ENCODE data around the gene MFSD6L. TPM values are rescaled to one million over a fixed set of nuclear protein-coding genes. Genes with fewer than 3 reads are reported as not detected.

Gene MFSD6L
- total and polyA plus RNA-seq, 7 donors, result not detected

DNA sequence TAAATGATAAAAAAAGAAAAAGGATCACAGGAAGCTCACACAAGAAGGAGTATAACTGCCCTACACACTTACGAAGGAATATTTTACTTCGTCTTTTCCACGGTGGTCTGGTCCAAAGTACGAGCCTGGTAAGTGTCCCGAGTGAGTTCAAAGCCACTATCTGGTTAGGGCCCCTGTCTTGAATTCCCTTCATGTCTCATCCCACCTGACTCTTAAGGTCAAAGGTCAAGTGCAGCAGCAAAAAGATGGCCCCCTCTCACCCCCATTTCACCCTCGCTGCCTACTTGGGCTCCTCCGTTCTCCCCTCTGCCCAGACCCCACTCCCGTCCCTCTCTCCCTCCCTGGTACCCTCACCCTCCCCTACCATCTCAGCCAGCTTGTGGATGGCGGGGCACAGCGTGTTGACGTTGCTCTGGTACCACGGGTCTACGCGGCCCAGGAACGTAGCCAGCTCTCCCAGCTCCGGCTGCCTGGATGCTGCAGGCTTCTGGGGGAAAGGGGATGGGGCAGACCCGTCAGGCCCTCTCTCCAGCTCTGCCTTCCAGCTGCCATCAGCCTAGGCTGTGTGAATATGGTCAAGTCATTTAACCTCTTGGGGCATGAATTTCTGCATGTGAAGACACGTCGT, 27.8 kb upstream of the MFSD6L start:
- 64 to 74% (median 67%) methylated on average over 19 of the region's 19 CpGs for WGBS, 3 donors
- intact Hi-C loops (cut with DNase I), result no loop called here

DNA sequence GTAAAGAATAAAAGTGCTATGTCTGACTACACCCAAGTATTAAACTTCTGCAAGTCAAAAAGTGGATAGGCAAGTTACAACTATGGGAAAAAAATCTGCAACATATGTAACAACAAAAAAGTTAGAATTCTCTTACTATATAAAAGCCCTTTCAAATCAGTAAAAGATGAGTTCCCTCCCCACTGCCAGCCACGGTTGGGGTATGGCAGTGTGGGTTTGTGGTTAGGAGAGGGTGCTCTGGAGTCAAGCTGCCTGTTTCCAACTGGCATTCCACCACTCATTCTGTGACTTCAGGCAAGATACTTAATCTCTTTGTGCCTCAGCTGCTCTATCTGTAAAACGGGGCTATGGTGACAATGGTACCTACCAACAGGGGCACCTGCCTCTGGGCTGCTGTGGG, 26.6 kb upstream of the MFSD6L start:
- no peak overlapping the region for H3K4me3 ChIP-seq
- intact Hi-C loops (cut with DNase I), result no loop called here
- H3K36me3 ChIP-seq (ENCODE audit: insufficient read depth in 1 of 2, low read depth in 1 of 2), result no peaks in the 10 kb centered on the region
- TF ChIP-seq, protein P1, sequence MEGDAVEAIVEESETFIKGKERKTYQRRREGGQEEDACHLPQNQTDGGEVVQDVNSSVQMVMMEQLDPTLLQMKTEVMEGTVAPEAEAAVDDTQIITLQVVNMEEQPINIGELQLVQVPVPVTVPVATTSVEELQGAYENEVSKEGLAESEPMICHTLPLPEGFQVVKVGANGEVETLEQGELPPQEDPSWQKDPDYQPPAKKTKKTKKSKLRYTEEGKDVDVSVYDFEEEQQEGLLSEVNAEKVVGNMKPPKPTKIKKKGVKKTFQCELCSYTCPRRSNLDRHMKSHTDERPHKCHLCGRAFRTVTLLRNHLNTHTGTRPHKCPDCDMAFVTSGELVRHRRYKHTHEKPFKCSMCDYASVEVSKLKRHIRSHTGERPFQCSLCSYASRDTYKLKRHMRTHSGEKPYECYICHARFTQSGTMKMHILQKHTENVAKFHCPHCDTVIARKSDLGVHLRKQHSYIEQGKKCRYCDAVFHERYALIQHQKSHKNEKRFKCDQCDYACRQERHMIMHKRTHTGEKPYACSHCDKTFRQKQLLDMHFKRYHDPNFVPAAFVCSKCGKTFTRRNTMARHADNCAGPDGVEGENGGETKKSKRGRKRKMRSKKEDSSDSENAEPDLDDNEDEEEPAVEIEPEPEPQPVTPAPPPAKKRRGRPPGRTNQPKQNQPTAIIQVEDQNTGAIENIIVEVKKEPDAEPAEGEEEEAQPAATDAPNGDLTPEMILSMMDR (IDR thresholded peaks at IDR 0.05), result no peak
- H3K27me3 ChIP-seq (ENCODE audit: insufficient read depth in 3 of 3, low read length in 2 of 3), result peaks cover 0 to 2% (median 0%) of the 10 kb centered on the region in 3 donors
- ATAC-seq, result no peak
- no peak overlapping the region for H3K27ac ChIP-seq
- H3K9me3 ChIP-seq, result peaks cover 8% of the 10 kb centered on the region
- 65 to 77% (median 67%) methylated on average over 2 of the region's 2 CpGs for WGBS, 3 donors
- no peak for DNase-seq
- H3K4me1 ChIP-seq, result no peaks in the 10 kb centered on the region

More for the DNA sequence above, 27.8 kb upstream of the MFSD6L start:
- no peak overlapping the region for H3K27ac ChIP-seq
- peaks cover 0 to 2% (median 0%) of the 10 kb centered on the region in 3 donors for H3K27me3 ChIP-seq (ENCODE audit: insufficient read depth in 3 of 3, low read length in 2 of 3)
- TF ChIP-seq, protein P1 (IDR thresholded peaks at IDR 0.05), result no peak
- no peaks in the 10 kb centered on the region for H3K4me1 ChIP-seq
- no peak for ATAC-seq
- no peak overlapping the region for H3K4me3 ChIP-seq
- peaks cover 8% of the 10 kb centered on the region for H3K9me3 ChIP-seq
- no peaks in the 10 kb centered on the region for H3K36me3 ChIP-seq (ENCODE audit: insufficient read depth in 1 of 2, low read depth in 1 of 2)
- DNase-seq, result no peak

DNA sequence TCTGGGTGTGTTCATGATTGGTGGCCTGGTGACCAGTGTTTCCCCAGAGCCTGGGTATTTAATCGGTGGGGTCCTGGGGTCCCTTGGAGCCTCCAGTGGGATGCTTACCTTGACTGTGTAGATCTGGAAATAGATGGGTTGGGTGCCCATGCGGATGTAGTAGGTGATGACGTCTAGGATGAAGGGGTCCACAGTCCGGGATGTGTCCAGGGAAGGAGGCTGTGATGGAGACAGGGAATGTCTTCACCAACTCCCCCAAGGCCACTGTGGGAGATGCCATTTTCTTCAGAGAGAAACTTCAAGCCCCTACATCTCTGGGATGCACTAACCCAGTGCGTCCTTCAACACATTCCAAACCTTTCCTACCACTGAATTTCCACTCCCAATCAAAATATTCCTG, 24.1 kb upstream of the MFSD6L start:
- DNase-seq, result no peak
- intact Hi-C loops (cut with DNase I), result no loop called here
- H3K9me3 ChIP-seq, result peaks cover 8% of the 10 kb centered on the region
- peaks cover 0 to 2% (median 0%) of the 10 kb centered on the region in 3 donors for H3K27me3 ChIP-seq (ENCODE audit: insufficient read depth in 3 of 3, low read length in 2 of 3)
- no peaks in the 10 kb centered on the region for H3K36me3 ChIP-seq (ENCODE audit: insufficient read depth in 1 of 2, low read depth in 1 of 2)
- no peaks in the 10 kb centered on the region for H3K4me1 ChIP-seq
- no peak overlapping the region for H3K4me3 ChIP-seq
- no peak for ATAC-seq
- H3K27ac ChIP-seq, result no peak overlapping the region
- TF ChIP-seq, protein P1 (IDR thresholded peaks at IDR 0.05), result no peak
- WGBS, 3 donors, result 91 to 95% (median 91%) methylated on average over 5 of the region's 5 CpGs

DNA sequence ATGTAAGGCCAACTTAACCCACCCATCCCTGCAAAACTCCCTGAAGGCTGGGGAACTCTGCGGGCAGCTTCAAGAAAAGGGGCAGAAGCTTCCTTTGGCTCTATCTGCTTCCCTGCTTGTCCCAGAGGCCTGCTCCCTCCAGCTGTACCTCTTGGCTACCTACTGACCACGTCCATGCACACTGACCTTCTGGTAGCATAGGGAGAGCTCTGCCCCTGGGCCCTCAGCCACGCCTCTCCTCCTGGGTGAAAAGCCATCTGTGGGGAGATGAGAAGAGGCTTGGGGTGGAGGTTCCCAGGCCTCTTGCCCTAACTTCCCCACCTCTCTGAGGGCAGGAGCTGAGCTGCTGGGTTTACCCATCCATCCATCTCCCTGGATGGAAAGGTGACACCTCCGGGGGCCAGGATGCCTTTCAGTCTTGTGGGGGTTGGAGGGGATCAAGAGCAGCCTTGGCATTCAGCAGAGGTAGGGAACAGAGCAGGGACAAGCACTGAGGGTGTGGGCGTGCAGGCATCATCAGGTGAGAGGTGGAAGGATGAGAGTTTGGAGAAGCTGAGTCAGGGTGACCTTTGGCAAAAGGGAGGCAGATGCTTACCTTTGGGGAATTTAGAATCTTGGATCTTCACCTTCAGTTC, 23.4 kb upstream of the MFSD6L start:
- Histone ChIP-seq H3K4me1 (no peaks in the 10 kb centered on the region), H3K36me3 (ENCODE audit: insufficient read depth in 1 of 2, low read depth in 1 of 2) (no peaks in the 10 kb centered on the region), H3K27ac (no peak overlapping the region), H3K27me3 (ENCODE audit: insufficient read depth in 3 of 3, low read length in 2 of 3) (peaks cover 0 to 2% (median 0%) of the 10 kb centered on the region in 3 donors), H3K9me3 (peaks cover 8% of the 10 kb centered on the region), H3K4me3 (no peak overlapping the region)
- DNase-seq (no peak), ATAC-seq (no peak)
- WGBS, 3 donors, result 66 to 70% (median 69%) methylated on average over 5 of the region's 5 CpGs
- TF ChIP-seq, protein P1 (IDR thresholded peaks at IDR 0.05), result no peak
- intact Hi-C loops (cut with DNase I), result no loop called here
